GM18861 (cell line): Measurements from ENCODE around the gene BACE2.
"Not testable (repeated sequence)": the region's sequence is repeated elsewhere in the genome, so short reads cannot be mapped to it uniquely, and the experiment has no call there.

Experiments used
- ATAC-seq: cut with Tn5 transposase; IDR thresholded peaks from one replicate; pipeline ENCODE4 v1.9.1; 2021; ENCODE audit not compliant: unreplicated experiment

Gene BACE2

DNA sequence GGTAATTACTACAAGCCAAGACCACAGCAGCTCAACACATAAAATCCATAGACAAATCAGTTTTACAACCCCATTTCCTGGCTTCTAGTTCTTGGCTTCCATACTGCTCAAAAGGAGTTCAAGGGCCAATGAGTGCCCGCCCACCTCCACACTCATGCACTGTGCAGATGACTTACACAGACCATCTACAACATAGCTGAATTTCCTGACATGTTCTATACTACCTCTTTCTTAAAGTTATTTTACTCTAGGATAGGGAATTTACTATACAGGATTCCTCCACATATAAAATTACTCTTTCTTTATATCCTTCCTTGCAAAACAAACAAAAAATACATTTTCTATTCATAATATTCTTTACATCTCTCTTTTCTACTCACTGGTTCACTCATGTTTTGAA is 14.6 kb downstream of the BACE2 start:
- ATAC-seq, result no peak

DNA sequence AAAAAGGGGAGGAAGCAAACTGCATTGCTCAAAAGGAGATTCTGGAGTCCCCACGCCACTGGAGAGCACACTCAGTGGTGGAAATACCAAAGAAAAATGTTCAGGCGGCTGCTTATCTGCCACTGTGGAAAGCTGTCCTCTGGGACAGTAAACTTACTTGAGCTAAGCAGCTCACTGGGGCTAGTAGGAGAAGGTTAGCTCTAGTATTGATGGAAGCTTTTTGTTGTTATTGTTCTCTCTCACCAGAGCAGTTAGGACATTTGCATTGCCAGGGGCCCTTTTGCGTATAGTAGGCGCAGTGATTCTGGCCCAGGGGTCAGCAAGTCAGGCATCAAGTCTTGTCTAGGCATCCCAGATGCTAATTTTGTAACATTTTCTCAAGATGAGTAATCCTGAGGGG is 15.6 kb downstream of the BACE2 start:
- no peak for ATAC-seq

DNA sequence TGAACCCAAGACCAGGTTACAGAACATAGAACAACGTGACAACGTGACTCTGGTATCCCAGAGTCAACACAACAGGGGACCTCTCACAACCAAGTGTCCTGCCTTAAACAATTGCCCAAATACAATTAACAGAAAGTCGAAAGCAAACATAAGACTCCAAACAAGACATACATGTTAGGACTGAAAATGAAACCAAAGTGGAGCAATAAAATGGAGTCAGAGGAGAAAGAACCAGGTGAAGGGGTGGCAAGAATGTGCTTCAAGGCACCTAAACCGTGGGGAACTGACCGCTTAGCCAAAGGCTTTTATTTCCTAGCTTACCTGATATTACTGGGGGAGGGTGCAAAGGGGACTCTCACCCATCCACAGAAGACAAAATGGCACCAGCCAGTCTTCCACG is 17.8 kb downstream of the BACE2 start:
- no peak for ATAC-seq

DNA sequence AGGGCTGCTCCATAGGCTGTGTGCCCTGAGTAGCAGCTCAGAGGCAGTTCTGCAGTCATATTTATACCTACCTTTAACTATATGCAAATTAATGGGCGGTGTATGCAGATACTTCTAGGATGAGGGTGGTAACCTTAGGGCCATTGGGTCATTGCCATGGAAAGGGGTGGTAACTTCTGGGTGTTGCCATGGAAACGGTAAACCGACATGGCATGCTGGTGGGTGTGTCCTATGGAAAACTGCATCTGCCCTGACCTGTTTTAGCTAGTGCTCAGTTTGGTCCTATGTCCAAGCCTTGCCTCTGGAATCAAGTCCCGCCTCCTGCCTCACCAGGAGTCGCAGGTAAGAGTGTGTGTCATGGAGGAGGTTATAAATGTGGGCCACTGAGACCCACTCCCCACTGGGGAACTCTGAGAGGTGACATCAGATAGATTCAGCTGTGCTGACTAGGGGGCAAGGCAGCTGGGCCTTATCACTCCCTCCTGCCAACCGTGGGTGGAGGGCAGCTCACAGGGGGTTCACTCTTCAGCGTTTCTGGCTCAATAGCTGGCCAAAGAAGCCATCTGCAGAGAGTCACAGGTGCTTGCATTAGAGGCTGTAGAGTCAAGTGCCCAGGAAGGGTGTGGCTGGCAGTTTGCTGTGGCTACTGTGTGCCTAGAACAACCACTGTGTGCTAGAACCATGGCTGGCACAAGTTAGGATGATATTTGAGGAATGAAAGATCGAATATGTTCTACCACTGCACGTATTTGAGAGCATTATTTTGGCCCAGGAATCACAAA is 19.0 kb downstream of the BACE2 start:
- no peak for ATAC-seq

DNA sequence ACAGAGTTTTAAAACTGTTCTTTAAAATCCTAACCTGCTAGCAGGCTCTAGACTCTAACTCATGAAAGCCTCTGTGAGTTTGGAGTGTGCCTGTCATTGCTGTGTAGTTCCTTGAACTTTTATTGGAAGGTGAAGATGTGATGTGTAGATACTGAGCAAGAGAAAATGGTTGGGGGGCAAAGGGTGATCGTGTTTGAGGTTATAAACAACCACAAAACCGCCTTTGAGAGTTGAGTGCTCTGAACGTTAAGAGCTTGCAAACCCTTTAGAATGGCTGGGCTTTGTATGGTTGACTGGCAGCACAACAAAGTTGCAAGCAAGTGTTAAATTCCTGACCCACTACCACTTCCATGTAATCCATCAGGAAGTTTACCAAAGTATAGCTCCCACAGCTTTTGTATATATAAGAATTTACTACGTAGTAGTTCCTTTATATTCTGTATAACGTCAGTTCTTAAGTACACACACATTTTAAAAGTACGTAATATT is 19.6 kb downstream of the BACE2 start:
- no peak for ATAC-seq

DNA sequence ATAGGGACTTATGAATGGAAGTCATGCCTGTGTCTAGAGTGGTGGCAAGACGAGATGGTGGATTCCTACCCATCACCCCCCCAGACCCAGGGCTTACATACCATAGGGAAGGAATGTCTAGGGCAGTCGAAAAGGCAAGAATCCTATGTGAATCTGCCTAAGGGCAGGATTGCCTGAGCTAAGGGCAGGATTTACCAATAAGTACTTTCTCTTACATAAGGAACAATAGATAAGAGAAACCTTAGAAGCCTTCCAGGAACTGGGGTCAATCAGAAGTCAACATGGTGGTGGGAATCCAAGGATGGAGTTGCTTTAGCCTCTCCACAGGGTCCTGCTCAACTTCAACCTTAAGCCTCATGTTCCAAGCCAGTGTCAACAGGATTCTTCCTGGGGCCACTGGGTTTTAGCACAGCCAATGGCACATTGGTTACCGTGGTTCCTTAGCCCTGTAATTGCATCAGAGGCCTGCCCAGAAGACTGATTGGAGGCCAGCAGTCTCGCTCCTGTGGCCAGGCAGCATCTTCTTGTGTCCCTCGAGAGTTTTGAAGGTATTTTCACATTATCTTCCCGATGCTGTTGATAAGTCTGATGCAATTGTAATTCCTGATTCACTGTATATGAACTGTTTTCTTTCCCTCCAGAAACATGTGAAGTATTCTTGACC is 20.7 kb downstream of the BACE2 start:
- no peak for ATAC-seq

DNA sequence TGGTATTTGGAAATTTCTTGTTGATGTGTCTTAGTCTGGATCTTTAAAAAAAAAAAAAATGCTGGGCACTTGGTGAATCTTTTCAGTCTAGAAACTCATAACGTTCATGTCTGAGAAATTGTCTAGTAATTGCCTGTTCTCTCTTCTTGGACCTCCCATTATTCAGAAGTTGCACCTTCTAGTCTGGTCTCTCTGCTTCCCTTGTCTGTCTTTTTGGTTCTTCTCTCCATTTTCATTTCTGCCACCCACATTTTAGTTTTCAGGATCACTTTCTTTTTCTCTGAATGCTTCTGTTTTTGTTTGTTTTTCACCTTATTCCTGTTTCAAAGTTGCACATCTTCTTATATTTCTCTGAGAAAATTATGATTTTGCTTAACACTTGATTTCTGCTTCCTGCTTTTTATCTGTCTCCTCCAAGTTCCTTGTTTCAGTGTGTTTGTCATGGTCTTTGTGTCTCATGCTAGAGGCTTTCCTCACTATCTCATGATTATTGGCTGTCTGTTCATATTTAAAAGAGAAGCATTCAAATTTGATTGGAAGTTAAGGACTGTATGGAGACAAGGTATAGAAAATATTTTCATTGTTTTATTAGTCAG is 21.3 kb downstream of the BACE2 start:
- ATAC-seq, result no peak

DNA sequence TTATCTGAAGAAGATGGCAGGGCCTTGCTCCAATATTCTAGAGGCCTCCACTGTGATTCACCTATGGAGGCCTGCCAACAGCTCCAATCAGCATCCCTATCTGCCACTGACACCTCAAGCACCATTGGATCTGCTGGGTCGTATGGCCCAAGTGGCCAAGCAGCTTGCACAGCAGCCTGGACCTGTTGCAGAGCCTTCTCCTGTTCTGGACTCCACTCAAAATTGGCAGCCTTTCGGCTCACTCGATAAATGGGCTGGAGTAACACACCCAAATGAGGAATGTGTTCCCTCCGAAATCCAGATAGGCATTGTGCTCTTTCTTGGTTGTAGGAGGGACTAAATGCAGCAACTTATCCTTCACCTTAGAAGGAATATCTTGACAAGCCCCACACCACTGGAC is 24.6 kb downstream of the BACE2 start:
- ATAC-seq, result not testable (repeated sequence)

DNA sequence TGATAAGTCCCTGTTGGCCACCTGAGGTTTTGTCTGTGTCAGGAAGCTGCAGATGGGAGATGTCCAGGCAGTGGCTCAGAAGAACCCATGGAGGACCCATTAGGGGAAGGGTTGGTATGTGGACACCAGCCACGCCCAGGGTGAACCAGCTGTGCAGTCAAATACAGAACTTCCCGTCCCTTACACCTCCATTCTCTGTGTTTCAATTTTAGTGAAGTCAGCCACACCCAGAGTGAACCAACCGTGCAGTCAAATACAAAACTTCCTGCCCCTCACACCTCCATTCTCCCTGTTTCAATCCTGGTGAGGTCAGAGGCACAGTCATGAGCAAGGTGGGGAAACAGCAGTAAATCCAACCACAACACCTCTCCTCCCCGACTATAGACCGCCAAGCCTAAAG is 27.4 kb downstream of the BACE2 start:
- ATAC-seq, result no peak

DNA sequence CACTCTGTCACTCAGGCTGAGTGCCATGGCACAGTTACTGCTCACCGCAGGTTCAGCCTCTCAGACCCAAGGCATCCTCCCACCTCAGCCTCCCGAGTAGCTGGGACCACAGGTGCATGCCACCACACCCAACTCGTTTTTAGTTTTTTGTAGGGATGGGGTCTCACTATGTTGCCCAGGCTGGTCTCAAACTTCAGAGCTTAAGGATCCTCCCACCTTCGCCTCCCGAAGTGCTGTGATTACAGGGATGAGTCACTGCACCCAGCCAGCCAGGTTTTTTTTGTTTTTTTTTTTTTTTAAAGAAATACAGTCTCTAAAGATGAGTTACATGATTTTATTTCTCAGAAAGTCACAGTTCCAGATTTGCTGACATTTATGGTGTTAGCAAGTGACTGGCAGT is 29.0 kb downstream of the BACE2 start:
- no peak for ATAC-seq

DNA sequence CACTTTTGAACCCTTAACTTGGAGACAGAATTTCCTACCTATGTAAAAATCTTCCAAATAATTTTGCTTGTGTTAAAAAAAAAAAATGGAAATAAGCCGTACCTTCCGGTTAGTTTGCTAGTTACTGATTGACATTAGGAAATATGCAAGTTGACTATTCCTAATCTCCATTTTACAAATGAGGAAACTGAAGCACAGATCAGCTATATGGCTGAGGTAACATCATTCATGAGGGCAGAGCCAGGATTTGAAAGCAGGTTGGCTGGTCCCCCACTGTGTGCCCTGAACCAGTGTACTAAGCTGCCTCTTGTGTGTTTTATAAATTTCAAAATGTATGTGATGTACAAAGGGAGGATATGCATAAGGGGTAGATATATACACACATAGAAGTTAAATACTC is 29.6 kb downstream of the BACE2 start:
- ATAC-seq, result no peak

DNA sequence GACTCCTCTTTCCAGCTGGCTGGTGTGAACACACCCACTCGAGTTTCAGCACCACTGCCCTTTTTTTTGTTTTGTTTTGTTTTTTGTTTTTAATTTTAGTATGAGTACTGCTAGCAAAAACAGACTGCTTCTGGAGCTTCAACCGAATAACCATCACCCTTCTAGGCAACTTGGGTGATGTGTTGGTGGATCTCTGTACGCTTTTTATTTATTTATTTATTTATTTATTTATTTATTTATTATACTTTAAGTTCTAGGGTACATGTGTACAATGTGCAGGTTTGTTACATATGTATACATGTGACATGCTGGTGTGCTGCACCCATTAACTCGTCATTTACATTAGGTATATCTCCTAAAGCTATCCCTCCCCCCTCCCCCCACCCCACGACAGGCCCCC is 30.7 kb downstream of the BACE2 start:
- ATAC-seq, result not testable (repeated sequence)

DNA sequence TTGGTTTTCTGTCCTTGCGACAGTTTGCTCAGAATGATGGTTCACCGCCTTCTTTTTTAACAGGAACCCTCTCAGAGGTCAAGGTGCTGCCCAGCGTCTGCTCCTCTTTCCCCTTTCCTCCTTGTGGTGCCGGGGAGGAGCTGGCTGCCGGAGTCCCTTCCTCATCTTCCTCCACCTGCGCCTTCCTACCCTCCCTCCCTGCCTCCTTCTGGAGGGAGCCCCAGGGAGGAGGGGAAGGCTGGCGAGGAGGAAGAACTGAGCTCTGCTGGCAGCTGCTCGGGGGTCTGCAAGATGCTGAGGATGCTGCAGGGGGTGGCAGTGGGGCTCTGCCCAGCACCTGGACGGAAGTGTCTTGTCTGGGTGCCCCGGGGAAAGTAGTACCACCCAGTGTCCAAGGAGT is 31.2 kb downstream of the BACE2 start:
- ATAC-seq, result no peak

DNA sequence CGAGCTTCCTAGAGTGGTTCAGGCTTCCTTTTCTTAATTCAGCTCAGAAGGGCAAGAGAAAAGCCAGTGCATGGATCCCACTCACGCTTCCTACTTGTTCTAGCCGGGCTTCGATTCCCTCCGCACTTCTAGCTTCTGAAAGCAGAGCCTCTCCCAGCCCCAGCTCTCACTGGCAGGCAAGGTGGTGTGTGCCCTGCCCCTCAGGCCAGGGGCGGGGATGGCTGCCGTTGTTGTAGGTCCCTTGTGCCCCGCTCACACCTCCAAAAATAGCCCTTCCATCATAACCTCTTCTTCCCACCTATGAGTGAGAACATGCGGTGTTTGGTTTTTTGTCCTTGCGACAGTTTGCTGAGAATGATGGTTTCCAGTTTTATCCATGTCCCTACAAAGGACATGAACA is 31.6 kb downstream of the BACE2 start:
- no peak for ATAC-seq

DNA sequence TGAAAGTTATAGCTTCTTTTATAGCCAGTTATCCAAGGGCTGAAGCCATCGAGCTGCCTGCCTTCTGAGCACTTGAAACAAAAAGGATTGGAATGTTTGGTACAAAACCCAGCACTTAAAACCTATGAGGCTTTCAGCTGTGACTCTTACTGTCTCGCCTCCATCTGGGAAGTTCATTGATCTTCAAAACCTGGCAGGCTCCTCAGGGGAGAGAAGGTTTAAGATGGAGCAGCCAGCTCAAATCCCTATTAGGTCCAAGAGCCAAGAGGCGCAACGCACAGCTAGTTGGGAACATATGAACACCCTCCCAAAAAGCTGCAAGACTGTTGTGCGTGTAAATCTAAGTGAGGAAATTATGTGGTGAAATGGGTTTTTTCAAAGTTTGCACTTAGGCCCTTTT is 33.4 kb downstream of the BACE2 start:
- ATAC-seq, result no peak

DNA sequence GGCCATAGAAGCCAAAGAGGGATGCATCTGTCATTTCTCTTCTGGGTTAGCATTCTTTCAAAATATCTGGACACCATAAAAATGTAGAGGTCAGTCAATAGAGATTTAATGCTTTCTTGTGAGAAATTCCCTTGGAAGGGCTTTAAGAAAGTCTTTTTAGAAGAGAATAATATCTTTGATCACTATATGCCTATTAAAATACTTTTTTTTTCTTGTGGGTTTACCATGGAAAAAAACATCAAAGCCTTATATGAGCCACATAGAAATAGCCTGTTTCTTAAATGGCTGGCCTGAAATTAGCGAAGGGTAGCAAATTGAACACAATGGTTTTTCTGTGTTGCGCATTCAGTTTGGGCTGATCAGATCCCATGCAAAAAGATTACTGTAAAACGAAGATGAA is 36.8 kb downstream of the BACE2 start:
- no peak for ATAC-seq

DNA sequence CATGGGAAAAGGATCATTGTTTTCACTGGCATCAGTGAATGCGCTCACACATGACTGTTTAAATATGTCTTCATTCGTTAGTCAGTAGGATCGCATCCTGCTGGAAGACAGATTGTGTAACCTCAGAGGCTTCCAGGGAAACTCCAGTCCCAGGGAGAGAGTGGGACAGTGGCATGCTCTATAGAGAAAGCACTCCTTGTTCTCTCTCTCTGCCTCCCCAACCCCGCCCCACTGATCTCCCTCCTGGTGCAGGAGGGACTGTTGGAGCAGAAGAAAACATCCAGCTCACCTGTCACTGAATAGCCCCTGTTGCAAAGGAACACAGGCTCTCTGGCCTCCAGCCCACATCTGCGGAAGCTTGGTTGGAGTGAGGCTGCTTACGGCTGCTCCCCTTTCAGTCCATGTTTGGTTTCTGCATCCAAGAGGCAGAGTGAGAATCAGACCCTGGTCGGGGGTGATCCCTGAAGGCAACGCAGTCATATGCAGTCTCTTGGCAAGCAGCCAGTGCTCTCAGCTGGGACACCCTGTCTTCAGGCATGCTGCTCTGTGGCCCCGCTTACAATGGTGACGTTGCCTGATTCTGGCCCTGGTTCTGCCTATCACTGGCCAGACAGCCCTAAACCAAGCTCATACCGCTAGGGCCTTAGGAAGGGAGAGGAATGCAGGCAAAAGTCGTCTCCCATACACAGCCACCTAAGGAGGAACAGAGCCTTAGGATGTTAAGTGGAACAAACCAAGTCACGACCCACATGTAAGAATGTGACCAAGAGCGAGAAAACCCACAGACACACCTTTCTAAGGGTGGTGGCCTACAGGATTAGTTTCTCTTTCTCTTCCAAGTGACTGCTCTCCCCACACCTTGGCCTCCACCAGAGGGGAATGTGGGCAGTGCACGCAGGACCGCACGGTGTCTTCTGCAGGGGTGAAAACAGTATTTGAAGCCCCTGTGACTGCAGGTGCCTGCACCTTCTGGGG is 39.7 kb downstream of the BACE2 start:
- ATAC-seq, result no peak

DNA sequence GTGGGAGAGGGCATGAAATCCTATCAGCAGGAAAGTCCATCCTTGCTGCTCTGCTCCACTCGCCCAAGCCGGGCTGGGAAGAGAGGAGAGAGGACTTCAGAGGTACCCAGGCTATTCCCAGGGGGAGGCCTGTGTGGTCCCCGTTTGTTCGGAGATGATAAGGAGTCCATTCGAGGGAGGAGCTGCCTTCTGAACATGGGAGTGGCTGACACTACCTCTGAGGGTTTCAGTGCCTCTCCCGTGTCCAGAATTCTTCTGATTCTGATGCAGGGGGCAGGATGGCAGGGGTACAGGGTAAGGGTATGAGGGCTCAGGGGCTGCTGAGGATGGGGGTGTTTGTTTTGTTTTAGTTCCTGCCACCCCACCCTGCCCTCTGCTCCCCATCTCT is 40.4 kb downstream of the BACE2 start:
- ATAC-seq, result no peak

DNA sequence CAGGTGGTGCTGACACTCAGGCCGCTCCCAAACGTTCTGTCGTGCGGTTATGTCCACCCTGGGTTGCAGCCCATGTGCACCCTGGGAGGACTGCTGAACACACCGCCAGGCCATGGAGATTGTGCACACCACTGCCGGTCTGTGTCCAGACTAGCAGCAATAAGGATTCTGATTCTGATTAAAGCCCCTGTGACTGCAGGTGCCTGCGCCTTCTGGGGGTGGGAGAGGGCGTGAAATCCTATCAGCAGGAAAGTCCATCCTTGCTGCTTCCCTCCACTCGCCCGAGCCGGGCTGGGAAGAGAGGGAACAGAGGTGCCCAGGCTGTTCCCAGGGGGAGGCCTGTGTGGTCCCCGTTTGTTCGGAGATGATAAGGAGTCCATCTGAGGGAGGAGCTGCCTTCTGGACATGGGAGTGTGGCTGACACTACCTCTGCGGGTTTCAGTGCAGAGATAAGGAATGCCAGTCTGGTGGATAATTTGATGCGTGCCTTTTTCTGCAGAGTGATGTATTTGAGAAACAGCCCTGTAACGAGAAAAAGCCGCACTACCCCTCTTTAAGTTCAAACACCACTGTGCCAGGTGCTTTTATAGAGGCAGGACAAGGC is 41.2 kb downstream of the BACE2 start:
- no peak for ATAC-seq

DNA sequence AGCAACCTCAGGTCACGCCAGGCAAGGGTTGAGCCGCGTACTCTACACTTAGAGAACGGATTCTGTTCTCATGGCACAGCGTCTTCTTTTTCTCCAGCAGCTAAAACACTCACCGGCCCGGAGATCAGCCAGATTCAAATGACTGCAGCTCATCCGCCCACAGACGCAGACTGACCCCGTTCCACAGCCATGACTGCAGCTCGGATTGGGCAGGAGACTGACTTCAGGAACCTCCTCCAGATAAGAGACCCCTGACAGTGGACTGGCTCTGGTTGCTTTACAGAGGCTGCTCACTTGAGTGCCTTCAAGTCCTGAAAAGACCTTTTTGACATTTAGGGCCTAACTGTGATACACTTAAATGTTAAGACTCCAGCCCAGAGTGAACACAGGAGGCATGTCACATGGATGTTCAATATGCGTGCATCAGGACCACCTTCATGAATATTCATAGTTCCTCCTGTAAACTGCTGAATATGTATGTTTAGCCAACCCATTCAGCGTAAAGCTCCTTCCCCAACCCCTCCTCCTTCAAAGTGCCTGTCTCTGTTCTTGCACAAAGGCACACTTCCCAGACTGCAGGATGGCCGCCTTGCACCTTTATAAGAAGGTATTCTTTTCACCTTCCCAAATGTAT is 42.6 kb downstream of the BACE2 start:
- no peak for ATAC-seq
